Caco-2 (cell line): ENCODE results near the gene TEX264. TPM values are rescaled to one million over a fixed set of nuclear protein-coding genes. Genes with fewer than 3 reads are reported as not detected.

ENCODE experiments used
- BruUV-seq: library from RNA; stranded (reverse); fragments of 400-500 nt; replicated peaks from 2 replicates; lab custom pipeline; 2021; lab: Mats Ljungman, UMichigan
- CTCF ChIA-PET: fragments of 300-600 bp; sonication (Branson Sonifier 250); formaldehyde crosslinking; loops from one replicate; lab custom pipeline; 2022; ENCODE audit warnings: antibody characterized with exemption; lab: Charles Lee
- POLR2A ChIA-PET: fragments of 300-600 bp; sonication (Branson Sonifier 250); formaldehyde crosslinking; loops from one replicate; lab custom pipeline; 2022; ENCODE audit warnings: antibody characterized with exemption; lab: Charles Lee
- DNase-seq, 2 experiments: peaks; one replicate each; pipeline versions ENCODE4 v3.0.0 to v3.0.0-alpha.2; 2020 to 2022
- H3K27me3 ChIP-seq: replicated peaks from 2 replicates; pipeline ENCODE4 v1.6.0; 2011; ENCODE audit warnings: low read length; ENCODE audit not compliant: control insufficient read depth, insufficient read depth
- H3K36me3 ChIP-seq: 2 replicates; pipeline ENCODE4 v1.5.1; 2011; ENCODE audit warnings: low read length; ENCODE audit not compliant: control insufficient read depth, insufficient read depth
- H3K4me1 ChIP-seq: fragments of 250-450 bp; sonication (Bioruptor Pico); 2 replicates; pipeline ENCODE4 v1.5.1; 2020; ENCODE audit warnings: mild to moderate bottlenecking
- H3K4me3 ChIP-seq: 2 replicates; pipeline ENCODE4 v1.5.1; 2011; ENCODE audit warnings: low read depth, mild to moderate bottlenecking, control low read depth, low read length
- H3K9me3 ChIP-seq: fragments of 250-450 bp; sonication (Bioruptor Pico); 2 replicates; pipeline ENCODE4 v1.5.1; 2020; ENCODE audit warnings: mild to moderate bottlenecking, moderate library complexity
- H3K27ac Mint-ChIP-seq: one replicate; pipeline ENCODE4 v1.8.0; 2022; ENCODE audit warnings: mixed read lengths; ENCODE audit not compliant: unreplicated experiment
- H3K27me3 Mint-ChIP-seq: one replicate; pipeline ENCODE4 v1.8.0; 2022; ENCODE audit warnings: mixed read lengths; ENCODE audit not compliant: insufficient read depth, unreplicated experiment
- H3K36me3 Mint-ChIP-seq: one replicate; pipeline ENCODE4 v1.8.0; 2022; ENCODE audit warnings: mild to moderate bottlenecking, mixed read lengths; ENCODE audit not compliant: insufficient read depth, unreplicated experiment
- H3K4me1 Mint-ChIP-seq: one replicate; pipeline ENCODE4 v1.8.0; 2022; ENCODE audit warnings: low read depth, mixed read lengths; ENCODE audit not compliant: unreplicated experiment
- H3K4me3 Mint-ChIP-seq: one replicate; pipeline ENCODE4 v1.8.0; 2022; ENCODE audit warnings: mild to moderate bottlenecking, moderate library complexity, mixed read lengths; ENCODE audit not compliant: unreplicated experiment
- H3K9me3 Mint-ChIP-seq: one replicate; pipeline ENCODE4 v1.8.0; 2022; ENCODE audit warnings: mixed read lengths; ENCODE audit not compliant: unreplicated experiment
- CTCF ChIP-seq, 2 experiments: fragments of 200-600 bp in 1 of 2; IDR thresholded peaks; 1 replicate in 1 of 2; 2 replicates in 1 of 2; pipeline versions ENCODE4 v1.5.1 to v1.8.0; 2011 to 2022; ENCODE audit warnings: antibody characterized with exemption in 1 of 2, control low read depth in 1 of 2, inconsistent platforms in 1 of 2, low read depth in 1 of 2, low read length in 1 of 2, mild to moderate bottlenecking in 1 of 2, moderate library complexity in 1 of 2; ENCODE audit not compliant: insufficient read depth in 1 of 2, severe bottlenecking in 1 of 2, unreplicated experiment in 1 of 2
- intact Hi-C: fragments of 100-400 bp; cut with micrococcal nuclease; formaldehyde crosslinking; loops from one replicate; pipeline ENCODE4 v1.10.0; 2022; ENCODE audit not compliant: unreplicated experiment
- total RNA-seq: library from RNA; stranded (reverse); gene quantifications from 2 replicates; pipeline ENCODE4 v1.2.3, GENCODE V29; 2022

The TEX264 gene
- total RNA-seq, 1 experiment from 2014 or later: 37.9 TPM

DNA sequence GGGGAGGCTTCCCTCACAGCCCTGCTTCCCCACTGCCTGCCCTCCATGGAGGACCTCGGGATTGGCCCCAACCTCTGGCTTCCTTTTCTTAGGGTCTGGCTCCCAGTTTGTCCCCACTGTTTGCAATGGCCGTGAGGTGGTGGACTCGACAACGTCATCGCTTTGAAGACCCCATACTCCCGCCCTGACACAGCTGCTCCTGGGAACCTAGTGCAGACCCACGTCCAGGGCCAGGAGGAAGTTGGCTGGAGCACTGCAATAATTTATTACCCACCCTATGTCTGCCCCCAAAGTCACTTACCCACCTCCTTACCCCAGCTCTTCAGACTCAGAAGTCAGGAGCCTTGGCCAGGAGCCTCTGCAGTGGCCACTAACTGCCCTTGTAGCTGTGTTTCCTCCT lies 46.9 kb downstream of the TEX264 start:
- H3K9me3 ChIP-seq: no peaks in the 10 kb centered on the region
- no peak for DNase-seq
- POLR2A ChIA-PET: no interaction called here
- no peaks in the 10 kb centered on the region; the same call in 1 of the 2 replicates for H3K27me3 ChIP-seq
- H3K4me3 Mint-ChIP-seq: no peak overlapping the region
- no peaks in the 10 kb centered on the region for H3K9me3 Mint-ChIP-seq
- CTCF ChIA-PET: interaction anchor here (1.5 kb wide), 1 partner anchor 224 kb away, joined by 3 read pairs; the partner anchor contains the start of gene RRP9
- H3K4me1 ChIP-seq: no peaks in the 10 kb centered on the region
- H3K36me3 ChIP-seq: no peaks in the 10 kb centered on the region
- no TSS peak for BruUV-seq
- peaks cover 23% of the 10 kb centered on the region for H3K27me3 Mint-ChIP-seq
- H3K36me3 Mint-ChIP-seq: no peaks in the 10 kb centered on the region
- no peak overlapping the region for H3K27ac Mint-ChIP-seq
- no peaks in the 10 kb centered on the region for H3K4me1 Mint-ChIP-seq
- TF ChIP-seq CTCF (IDR thresholded peaks at IDR 0.05; ENCODE audit: insufficient read depth in 1 of 2, low read depth in 1 of 2, low read length in 1 of 2, severe bottlenecking in 1 of 2, unreplicated experiment in 1 of 2): no peak
- intact Hi-C loops: no loop called here
- no peak overlapping the region for H3K4me3 ChIP-seq

DNA sequence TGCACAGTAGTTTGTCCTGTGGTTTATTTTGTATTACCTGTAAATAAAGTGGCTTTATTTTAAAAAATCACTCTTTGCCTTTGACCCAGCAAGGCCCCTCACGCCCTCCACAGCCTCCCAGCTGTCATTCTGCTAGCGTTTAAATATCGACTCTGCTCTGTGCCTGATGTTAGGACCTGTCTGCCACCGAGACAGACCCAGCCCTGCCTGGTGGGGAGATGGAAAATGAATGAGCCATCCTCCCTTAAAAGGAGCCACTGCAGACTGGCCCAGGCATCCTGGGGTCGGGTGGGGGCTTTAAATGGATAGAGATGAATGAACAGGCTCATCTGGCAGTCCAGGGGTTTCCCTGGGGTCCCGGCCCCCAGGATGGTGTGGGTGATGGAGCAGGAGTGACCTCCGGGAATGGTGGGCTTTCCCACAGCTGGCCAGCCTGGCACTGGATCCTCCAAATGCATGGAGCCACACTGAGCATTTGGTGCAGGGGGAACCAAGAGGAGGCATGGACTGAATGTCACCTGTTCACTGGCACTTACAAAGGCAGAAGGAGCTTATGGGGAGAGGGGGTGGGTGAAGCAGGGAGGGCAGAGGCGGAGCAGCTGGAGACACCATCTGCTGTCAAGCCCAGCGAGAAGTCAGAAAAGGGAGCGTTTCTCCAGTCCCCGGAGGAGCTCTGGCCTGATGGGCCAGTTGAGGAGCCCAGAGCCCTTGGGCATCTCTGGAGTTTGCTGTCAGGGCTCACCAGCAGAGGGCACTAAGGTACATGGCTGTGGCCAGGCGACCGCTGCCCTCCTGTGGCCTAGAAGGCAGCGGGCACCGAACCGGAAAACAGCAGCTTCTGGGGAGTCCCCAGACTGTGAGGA lies 47.7 kb downstream of the TEX264 start:
- H3K4me3 ChIP-seq: no peak overlapping the region
- ChIA-PET POLR2A (no interaction called here), CTCF (interaction anchor here (0.8 to 1.5 kb wide), 4 partner anchors 12 to 223 kb away, joined by 3 to 5 read pairs (median 4); partner anchors contain the start of genes GRM2 and RRP9)
- Mint-ChIP-seq H3K4me3 (no peak overlapping the region), H3K36me3 (no peaks in the 10 kb centered on the region), H3K9me3 (no peaks in the 10 kb centered on the region), H3K27me3 (peaks cover 19% of the 10 kb centered on the region), H3K4me1 (no peaks in the 10 kb centered on the region), H3K27ac (no peak overlapping the region)
- no peaks in the 10 kb centered on the region for H3K9me3 ChIP-seq
- no peaks in the 10 kb centered on the region for H3K36me3 ChIP-seq
- H3K27me3 ChIP-seq: no peaks in the 10 kb centered on the region; the same call in 1 of the 2 replicates
- H3K4me1 ChIP-seq: no peaks in the 10 kb centered on the region
- no TSS peak for BruUV-seq
- intact Hi-C loops: no loop called here
- peak; percentile 61 to 64 for DNase-seq
- peak; percentile 50 to 77 for TF ChIP-seq CTCF (IDR thresholded peaks at IDR 0.05; ENCODE audit: insufficient read depth in 1 of 2, low read depth in 1 of 2, low read length in 1 of 2, severe bottlenecking in 1 of 2, unreplicated experiment in 1 of 2)

DNA sequence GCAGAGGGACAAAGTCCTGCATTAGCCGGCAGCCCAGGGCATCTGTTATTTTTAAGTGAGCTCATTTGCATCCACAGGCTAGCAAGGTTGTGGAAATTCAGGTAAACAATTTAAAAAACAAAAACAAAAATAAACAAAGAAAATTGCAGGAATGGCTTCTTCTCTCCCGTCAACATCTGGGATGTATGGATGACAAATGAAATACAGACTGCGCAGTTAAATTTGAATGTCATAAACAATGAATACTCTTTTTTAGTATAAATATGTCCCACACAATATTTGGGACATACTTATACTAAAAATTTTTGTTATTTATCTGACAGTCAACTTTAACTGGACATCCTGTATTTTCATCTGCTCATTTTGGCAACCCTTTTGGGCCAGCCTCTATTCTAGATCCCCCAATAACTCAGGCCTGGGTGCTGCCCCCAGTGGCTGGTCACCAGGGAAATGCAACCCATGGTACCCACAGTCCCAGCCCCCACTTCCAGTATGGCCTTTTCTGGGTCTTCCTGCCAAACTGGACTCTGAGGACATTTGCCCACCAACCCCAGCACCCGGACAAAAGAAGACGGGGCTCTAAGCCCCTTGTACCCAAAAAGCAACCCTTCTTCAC lies 48.5 kb downstream of the TEX264 start:
- Histone ChIP-seq H3K4me3 (no peak overlapping the region), H3K9me3 (no peaks in the 10 kb centered on the region), H3K27me3 (no peaks in the 10 kb centered on the region; the same call in 1 of the 2 replicates), H3K4me1 (no peaks in the 10 kb centered on the region), H3K36me3 (no peaks in the 10 kb centered on the region)
- peak; percentile 7 to 26 for TF ChIP-seq CTCF (IDR thresholded peaks at IDR 0.05; ENCODE audit: insufficient read depth in 1 of 2, low read depth in 1 of 2, low read length in 1 of 2, severe bottlenecking in 1 of 2, unreplicated experiment in 1 of 2)
- Mint-ChIP-seq H3K27me3 (peaks cover 12% of the 10 kb centered on the region), H3K4me1 (no peaks in the 10 kb centered on the region), H3K9me3 (no peaks in the 10 kb centered on the region), H3K4me3 (no peak overlapping the region), H3K36me3 (no peaks in the 10 kb centered on the region), H3K27ac (no peak overlapping the region)
- intact Hi-C loops: no loop called here
- CTCF ChIA-PET: interaction anchor here (0.8 to 1.5 kb wide), 4 partner anchors 13 to 222 kb away, joined by 3 to 5 read pairs (median 4); partner anchors contain the start of genes GRM2 and RRP9
- POLR2A ChIA-PET: no interaction called here
- no TSS peak for BruUV-seq
- no peak for DNase-seq
